ENCODE data around the gene CDK2.
"Not testable (repeated sequence)": the region's sequence is repeated elsewhere in the genome, so short reads cannot be mapped to it uniquely, and the experiment has no call there.

The CDK2 gene

GRCh38 chr12:55938826-55939501, 27.7 kb upstream of the CDK2 start:
- DNase-seq = no peak

DNA sequence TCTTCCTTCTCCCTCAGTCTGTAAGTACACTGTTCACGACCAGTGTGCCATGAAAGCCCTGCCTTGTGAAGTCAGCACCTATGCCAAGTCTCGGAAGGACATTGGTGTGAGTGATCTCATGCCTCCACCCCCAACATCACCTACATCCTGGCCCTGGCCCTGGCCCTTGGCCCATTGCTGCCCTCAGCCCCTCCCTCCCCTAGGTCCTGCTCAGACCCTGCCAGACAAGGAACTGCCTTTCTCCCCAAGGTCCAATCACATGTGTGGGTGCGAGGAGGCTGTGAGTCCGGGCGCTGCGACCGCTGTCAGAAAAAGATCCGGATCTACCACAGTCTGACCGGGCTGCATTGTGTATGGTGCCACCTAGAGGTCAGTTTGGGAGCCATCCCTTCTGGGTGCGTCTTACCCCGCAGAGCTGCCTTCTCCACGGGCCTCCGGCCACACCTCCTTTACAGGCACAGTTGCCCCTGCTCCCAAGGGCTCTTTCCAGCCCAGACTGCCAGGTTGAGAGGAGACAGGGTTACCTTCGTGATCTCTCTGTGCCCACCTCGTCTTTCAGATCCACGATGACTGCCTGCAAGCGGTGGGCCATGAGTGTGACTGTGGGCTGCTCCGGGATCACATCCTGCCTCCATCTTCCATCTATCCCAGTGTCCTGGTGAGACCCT, 26.4 kb upstream of the CDK2 start:
- DNase-seq = peak; percentile 83

GRCh38 chr12:55942055-55942454, 24.6 kb upstream of the CDK2 start:
- no peak for DNase-seq

DNA sequence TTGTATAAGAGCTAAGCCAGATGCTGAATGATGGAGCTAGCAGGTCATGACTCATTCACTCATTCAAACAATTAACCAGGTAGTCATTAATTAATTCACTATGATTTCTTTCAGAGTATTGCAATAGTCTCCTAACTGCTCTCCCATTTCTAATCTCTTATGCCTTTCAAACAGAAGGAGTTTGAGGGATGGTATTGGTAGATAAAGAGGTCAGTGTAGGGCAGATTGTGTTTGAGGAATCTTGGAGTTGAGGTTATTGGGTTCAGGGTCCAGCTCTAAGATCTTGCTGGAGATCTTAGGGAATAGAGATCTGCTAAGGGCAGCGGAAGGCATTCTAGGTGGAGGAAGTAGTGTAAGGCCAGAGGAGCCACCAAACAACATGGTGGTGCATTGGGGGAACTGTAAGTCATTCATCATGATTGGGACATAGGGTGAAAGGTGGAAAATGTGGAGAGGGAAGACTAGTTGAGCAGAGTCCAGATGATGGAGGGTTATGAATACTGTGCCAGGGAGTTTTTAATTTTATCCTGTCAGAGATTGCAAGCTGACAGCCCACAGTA, 24.0 kb upstream of the CDK2 start:
- DNase-seq = no peak

DNA sequence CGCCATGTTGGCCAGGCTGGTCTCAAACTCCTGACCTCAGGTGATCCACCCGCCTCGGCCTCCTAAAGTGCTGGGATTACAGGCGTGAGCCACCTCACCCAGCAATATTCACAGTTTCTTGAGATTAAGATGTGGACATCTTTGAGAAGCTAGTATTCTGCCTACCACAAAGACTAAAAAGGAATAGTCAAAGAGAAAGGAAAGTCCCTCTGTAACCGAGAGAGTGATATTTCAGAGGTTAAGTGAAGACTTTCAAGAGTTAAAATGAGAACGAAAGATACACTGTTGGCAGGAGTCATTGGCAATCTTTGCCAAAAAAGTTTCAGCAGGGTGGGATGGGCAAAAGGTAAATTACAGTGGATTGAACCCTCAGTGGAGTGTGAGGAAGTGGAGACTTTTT, 20.1 kb upstream of the CDK2 start:
- no peak for DNase-seq

- no peak for DNase-seq
Measured at GRCh38 chr12:55955344-55955743, 11.3 kb upstream of the CDK2 start.

GRCh38 chr12:55955800-55956508, 10.7 kb upstream of the CDK2 start:
- DNase-seq = no peak

- DNase-seq = no peak
Measured at GRCh38 chr12:55957106-55957859, 9.3 kb upstream of the CDK2 start.

GRCh38 chr12:55963760-55964159, 2.9 kb upstream of the CDK2 start:
- no peak for DNase-seq

DNA sequence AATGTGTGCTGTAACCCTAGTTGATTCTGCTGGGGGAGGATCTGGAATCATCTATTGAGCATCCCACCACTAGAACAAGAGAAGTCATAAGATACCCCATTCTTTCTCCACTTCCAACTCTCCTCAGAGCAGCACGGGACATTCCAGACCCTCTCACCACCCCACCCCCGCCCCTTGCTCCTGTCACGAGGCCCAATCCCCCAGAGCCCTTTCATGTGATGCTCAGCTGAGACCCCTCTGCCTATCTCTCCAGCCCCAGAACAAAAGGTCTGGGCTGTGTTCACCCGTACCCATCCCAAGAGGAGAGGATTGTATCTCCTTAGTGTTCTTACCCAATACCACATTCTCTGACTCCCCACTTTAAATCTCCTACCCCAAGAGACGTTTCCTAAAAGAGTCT, 1.4 kb upstream of the CDK2 start:
- DNase-seq = no peak

GRCh38 chr12:55965941-55966407, 656 bp upstream of the CDK2 start, which contains the start of gene PMEL:
TSS of gene PMEL (minus strand) at chr12:55966042. CDS start at chr12:55966011, 31 bp downstream.
- DNase-seq = no peak

DNA sequence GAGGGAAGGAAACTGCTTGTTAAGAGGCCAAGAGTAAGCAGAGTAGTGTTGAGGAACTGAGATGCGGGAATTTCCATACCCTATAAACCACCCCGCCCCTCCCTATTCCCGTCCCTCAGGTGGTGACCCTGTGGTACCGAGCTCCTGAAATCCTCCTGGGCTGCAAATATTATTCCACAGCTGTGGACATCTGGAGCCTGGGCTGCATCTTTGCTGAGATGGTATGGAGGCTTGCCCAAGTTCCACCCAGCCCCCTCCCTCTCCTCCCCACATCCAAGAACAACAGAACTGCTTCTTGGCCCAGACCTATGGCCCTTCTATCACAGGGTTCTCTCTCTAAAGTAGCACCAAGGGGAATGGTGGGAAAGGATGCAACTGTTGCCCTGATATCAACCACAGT, 2.7 kb downstream of the CDK2 start:
- no peak for DNase-seq

DNA sequence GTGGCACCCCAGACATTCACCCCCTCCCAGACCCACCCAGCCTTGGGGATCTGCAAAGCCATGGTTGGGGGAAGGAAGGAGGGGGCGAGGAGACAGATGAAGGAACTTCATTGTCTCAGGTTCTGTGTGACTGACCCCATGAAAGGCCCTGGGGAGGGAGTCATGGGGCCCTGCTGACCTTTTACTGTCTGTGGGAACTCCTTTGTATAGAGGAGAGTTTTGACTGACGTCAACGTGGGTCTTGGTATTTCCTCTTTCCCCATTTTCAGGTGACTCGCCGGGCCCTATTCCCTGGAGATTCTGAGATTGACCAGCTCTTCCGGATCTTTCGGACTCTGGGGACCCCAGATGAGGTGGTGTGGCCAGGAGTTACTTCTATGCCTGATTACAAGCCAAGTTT, 4.1 kb downstream of the CDK2 start:
- DNase-seq = no peak

DNA sequence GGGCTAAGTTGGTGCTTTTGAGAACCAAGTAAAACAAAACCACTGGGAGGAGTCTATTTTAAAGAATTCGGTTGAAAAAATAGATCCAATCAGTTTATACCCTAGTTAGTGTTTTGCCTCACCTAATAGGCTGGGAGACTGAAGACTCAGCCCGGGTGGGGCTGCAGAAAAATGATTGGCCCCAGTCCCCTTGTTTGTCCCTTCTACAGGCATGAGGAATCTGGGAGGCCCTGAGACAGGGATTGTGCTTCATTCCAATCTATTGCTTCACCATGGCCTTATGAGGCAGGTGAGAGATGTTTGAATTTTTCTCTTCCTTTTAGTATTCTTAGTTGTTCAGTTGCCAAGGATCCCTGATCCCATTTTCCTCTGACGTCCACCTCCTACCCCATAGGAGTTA, 5.4 kb downstream of the CDK2 start:
- no peak for DNase-seq

- no peak for DNase-seq
Measured at GRCh38 chr12:55972456-55972855, 5.8 kb downstream of the CDK2 start.

- DNase-seq = no peak
Measured at GRCh38 chr12:55972911-55973598, 6.4 kb downstream of the CDK2 start.

- peak; percentile 100 for DNase-seq
Measured at GRCh38 chr12:55973599-55974307, 7.1 kb downstream of the CDK2 start, which contains the start of gene RAB5B. TSS of gene RAB5B (plus strand) at chr12:55974078. CDS start at chr12:55986961, 12,883 bp downstream.

GRCh38 chr12:55974308-55974730, 7.7 kb downstream of the CDK2 start:
- DNase-seq = peak; percentile 40

DNA sequence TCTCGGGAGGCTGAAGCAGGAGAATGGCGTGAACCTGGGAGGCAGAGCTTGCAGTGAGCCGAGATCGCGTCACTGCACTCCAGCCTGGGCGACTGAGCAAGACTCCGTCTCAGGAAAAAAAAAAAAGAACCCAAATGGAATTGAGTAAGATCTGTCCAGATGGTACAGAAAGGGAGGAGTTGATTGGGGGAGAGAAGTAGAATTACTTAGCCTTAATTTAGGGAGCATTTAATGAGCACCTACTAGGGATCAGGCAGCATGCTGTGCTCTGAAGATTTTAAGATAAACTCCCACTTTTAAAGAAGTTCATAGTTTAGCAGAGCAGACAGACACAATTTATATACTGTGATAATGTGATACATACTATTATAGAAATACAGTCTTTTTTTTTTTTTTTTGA, 11.8 kb downstream of the CDK2 start:
- DNase-seq = no peak

GRCh38 chr12:55979069-55979468, 12.4 kb downstream of the CDK2 start:
- DNase-seq = no peak

- DNase-seq = not testable (repeated sequence)
Measured at GRCh38 chr12:55981882-55982281, 15.3 kb downstream of the CDK2 start.
